HepG2 (cell line): Measurements from ENCODE around the gene ACSL6.

Experiments
- CHD2 ChIP-seq: IDR thresholded peaks from 2 replicates; pipeline ENCODE4 v1.6.1; 2011; ENCODE audit warnings: low read depth, low read length, improper control_type of control experiment
- SRY ChIP-seq: sonication (generic); formaldehyde crosslinking; IDR thresholded peaks from 2 replicates; pipeline ENCODE4 v1.8.0; 2022; ENCODE audit warnings: mild to moderate bottlenecking, missing genetic modification reagents
- ZNF567 ChIP-seq: sonication (generic); formaldehyde crosslinking; IDR thresholded peaks from 2 replicates; pipeline ENCODE4 v1.8.1; 2023; ENCODE audit warnings: mild to moderate bottlenecking, missing genetic modification reagents, borderline replicate concordance
- TF ChIP-seq, protein P1 (sequence below): sonication (generic); formaldehyde crosslinking; conservative IDR thresholded peaks from 2 replicates; pipeline ENCODE4 v1.4.0; 2020; ENCODE audit warnings: missing genetic modification reagents

GRCh38 chr5:132016721-132017250 is 5.3 kb upstream of the ACSL6 start:
- TF ChIP-seq, protein P1, sequence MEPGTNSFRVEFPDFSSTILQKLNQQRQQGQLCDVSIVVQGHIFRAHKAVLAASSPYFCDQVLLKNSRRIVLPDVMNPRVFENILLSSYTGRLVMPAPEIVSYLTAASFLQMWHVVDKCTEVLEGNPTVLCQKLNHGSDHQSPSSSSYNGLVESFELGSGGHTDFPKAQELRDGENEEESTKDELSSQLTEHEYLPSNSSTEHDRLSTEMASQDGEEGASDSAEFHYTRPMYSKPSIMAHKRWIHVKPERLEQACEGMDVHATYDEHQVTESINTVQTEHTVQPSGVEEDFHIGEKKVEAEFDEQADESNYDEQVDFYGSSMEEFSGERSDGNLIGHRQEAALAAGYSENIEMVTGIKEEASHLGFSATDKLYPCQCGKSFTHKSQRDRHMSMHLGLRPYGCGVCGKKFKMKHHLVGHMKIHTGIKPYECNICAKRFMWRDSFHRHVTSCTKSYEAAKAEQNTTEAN: no peak
- TF ChIP-seq CHD2 (no peak), ZNF567 (CRISPR knock-in tag) (no peak), SRY (CRISPR knock-in tag) (no peak)
